Activated CD4-positive, alpha-beta memory T cell treated with anti-CD3 and anti-CD28 coated beads, Interleukin-2, amount 10 ng/mL, durations not matched to agents 7 days and 5 days (primary cell): ENCODE results near the gene MMEL1. TPM values are rescaled to one million over a fixed set of nuclear protein-coding genes. Genes with fewer than 3 reads are reported as not detected.
"Not testable (repeated sequence)": the region's sequence is repeated elsewhere in the genome, so short reads cannot be mapped to it uniquely, and the experiment has no call there.

Experiments used
- CTCF ChIA-PET: fragments of 350-600 bp; sonication (Branson Sonifier 250); formaldehyde crosslinking; loops from one replicate; lab custom pipeline; 2021; ENCODE audit warnings: antibody characterized with exemption, inconsistent platforms; lab: Charles Lee
- POLR2A ChIA-PET: fragments of 350-600 bp; sonication (Branson Sonifier 250); formaldehyde crosslinking; loops from one replicate; lab custom pipeline; 2021; ENCODE audit warnings: antibody characterized with exemption; lab: Charles Lee
- DNase-seq: peaks from one replicate; pipeline ENCODE4 v3.0.0-alpha.2; 2020
- H3K27ac Mint-ChIP-seq: one replicate; pipeline ENCODE4 v1.8.0; 2021; ENCODE audit warnings: mild to moderate bottlenecking, mixed read lengths
- H3K27me3 Mint-ChIP-seq: one replicate; pipeline ENCODE4 v1.8.0; 2021; ENCODE audit warnings: mixed read lengths
- H3K36me3 Mint-ChIP-seq: one replicate; pipeline ENCODE4 v1.8.0; 2021; ENCODE audit warnings: low read depth, mixed read lengths
- H3K4me1 Mint-ChIP-seq: one replicate; pipeline ENCODE4 v1.8.0; 2021; ENCODE audit warnings: mixed read lengths
- H3K4me3 Mint-ChIP-seq: one replicate; pipeline ENCODE4 v1.8.0; 2021; ENCODE audit warnings: mild to moderate bottlenecking, mixed read lengths
- H3K9me3 Mint-ChIP-seq: one replicate; pipeline ENCODE4 v1.8.0; 2021; ENCODE audit warnings: mixed read lengths
- total RNA-seq, 2 experiments: library from RNA; stranded (reverse); gene quantifications; one replicate each; pipeline ENCODE4 v1.2.3, GENCODE V29; 2021

Gene MMEL1
- total RNA-seq, 2 experiments from 2014 or later = 1.0 to 1.5 TPM

GRCh38 chr1:2629627-2630497 lies 3.0 kb downstream of the MMEL1 start:
- H3K27ac Mint-ChIP-seq = no peak overlapping the region
- ChIA-PET POLR2A (no interaction called here), CTCF (no interaction called here)
- no peak overlapping the region for H3K4me3 Mint-ChIP-seq
- DNase-seq = no peak
- H3K4me1 Mint-ChIP-seq = no peaks in the 10 kb centered on the region
- peaks cover 40% of the 10 kb centered on the region for H3K27me3 Mint-ChIP-seq
- H3K9me3 Mint-ChIP-seq = peaks cover 7% of the 10 kb centered on the region
- H3K36me3 Mint-ChIP-seq = peaks cover 8% of the 10 kb centered on the region

GRCh38 chr1:2628933-2629626 lies 3.7 kb downstream of the MMEL1 start:
- Mint-ChIP-seq H3K27ac (no peak overlapping the region), H3K4me3 (no peak overlapping the region), H3K4me1 (no peaks in the 10 kb centered on the region), H3K9me3 (peaks cover 7% of the 10 kb centered on the region), H3K27me3 (peaks cover 40% of the 10 kb centered on the region), H3K36me3 (peaks cover 8% of the 10 kb centered on the region)
- ChIA-PET POLR2A (no interaction called here), CTCF (no interaction called here)
- DNase-seq = no peak

- Mint-ChIP-seq H3K4me3 (no peak overlapping the region), H3K36me3 (peaks cover 8% of the 10 kb centered on the region), H3K9me3 (peaks cover 7% of the 10 kb centered on the region), H3K27me3 (peaks cover 40% of the 10 kb centered on the region), H3K27ac (no peak overlapping the region), H3K4me1 (no peaks in the 10 kb centered on the region)
- ChIA-PET POLR2A (no interaction called here), CTCF (no interaction called here)
- DNase-seq = no peak
Observed at GRCh38 chr1:2628191-2628932, 4.5 kb downstream of the MMEL1 start.

GRCh38 chr1:2627746-2628145 lies 5.1 kb downstream of the MMEL1 start:
- ChIA-PET CTCF (no interaction called here), POLR2A (no interaction called here)
- no peaks in the 10 kb centered on the region for H3K4me1 Mint-ChIP-seq
- DNase-seq = no peak
- H3K4me3 Mint-ChIP-seq = no peak overlapping the region
- H3K27me3 Mint-ChIP-seq = peaks cover 40% of the 10 kb centered on the region
- H3K9me3 Mint-ChIP-seq = peaks cover 7% of the 10 kb centered on the region
- no peak overlapping the region for H3K27ac Mint-ChIP-seq
- H3K36me3 Mint-ChIP-seq = peaks cover 8% of the 10 kb centered on the region

- CTCF ChIA-PET, DNase-seq, H3K4me3 Mint-ChIP-seq, H3K27ac Mint-ChIP-seq, POLR2A ChIA-PET, H3K4me1 Mint-ChIP-seq, H3K9me3 Mint-ChIP-seq, H3K36me3 Mint-ChIP-seq: not testable (repeated sequence)
- H3K27me3 Mint-ChIP-seq = peaks cover 36% of the 10 kb centered on the region
Observed at GRCh38 chr1:2625748-2626147, 7.1 kb downstream of the MMEL1 start.

- H3K27me3 Mint-ChIP-seq = peaks cover 33% of the 10 kb centered on the region
- no peak overlapping the region for H3K27ac Mint-ChIP-seq
- ChIA-PET POLR2A (no interaction called here), CTCF (no interaction called here)
- H3K36me3 Mint-ChIP-seq = peaks cover 2% of the 10 kb centered on the region
- no peak overlapping the region for H3K4me3 Mint-ChIP-seq
- peaks cover 2% of the 10 kb centered on the region for H3K9me3 Mint-ChIP-seq
- DNase-seq = no peak
- H3K4me1 Mint-ChIP-seq = no peaks in the 10 kb centered on the region
Observed at GRCh38 chr1:2625311-2625710, 7.5 kb downstream of the MMEL1 start.

- Mint-ChIP-seq H3K27me3 (peaks cover 32% of the 10 kb centered on the region), H3K4me1 (no peaks in the 10 kb centered on the region), H3K27ac (no peak overlapping the region), H3K9me3 (no peaks in the 10 kb centered on the region), H3K36me3 (no peaks in the 10 kb centered on the region), H3K4me3 (no peak overlapping the region)
- POLR2A ChIA-PET = no interaction called here
- no peak for DNase-seq
- CTCF ChIA-PET = no interaction called here
Observed at GRCh38 chr1:2624735-2625300, 8.0 kb downstream of the MMEL1 start.

- no peak overlapping the region for H3K4me3 Mint-ChIP-seq
- ChIA-PET CTCF (no interaction called here), POLR2A (no interaction called here)
- H3K27me3 Mint-ChIP-seq = peaks cover 31% of the 10 kb centered on the region
- no peaks in the 10 kb centered on the region for H3K9me3 Mint-ChIP-seq
- no peaks in the 10 kb centered on the region for H3K4me1 Mint-ChIP-seq
- H3K27ac Mint-ChIP-seq = no peak overlapping the region
- H3K36me3 Mint-ChIP-seq = no peaks in the 10 kb centered on the region
- no peak for DNase-seq
Observed at GRCh38 chr1:2623571-2624337, 9.1 kb downstream of the MMEL1 start.

- Mint-ChIP-seq H3K9me3 (peaks cover 21% of the 10 kb centered on the region), H3K4me1 (peaks cover 4% of the 10 kb centered on the region), H3K27me3 (peaks cover 14% of the 10 kb centered on the region), H3K27ac (no peak overlapping the region), H3K4me3 (no peak overlapping the region), H3K36me3 (peaks cover 4% of the 10 kb centered on the region)
- ChIA-PET POLR2A (no interaction called here), CTCF (no interaction called here)
- no peak for DNase-seq
Observed at GRCh38 chr1:2617971-2618470, 14.8 kb downstream of the MMEL1 start.

GRCh38 chr1:2614145-2614544 lies 18.7 kb downstream of the MMEL1 start:
- Mint-ChIP-seq H3K27ac (no peak overlapping the region), H3K27me3 (peaks cover 7% of the 10 kb centered on the region), H3K4me3 (no peak overlapping the region), H3K36me3 (peaks cover 4% of the 10 kb centered on the region), H3K9me3 (peaks cover 21% of the 10 kb centered on the region), H3K4me1 (peaks cover 4% of the 10 kb centered on the region)
- ChIA-PET CTCF (no interaction called here), POLR2A (no interaction called here)
- DNase-seq = no peak

- CTCF ChIA-PET = no interaction called here
- Mint-ChIP-seq H3K27me3 (peaks cover 3% of the 10 kb centered on the region), H3K36me3 (peaks cover 4% of the 10 kb centered on the region), H3K27ac (no peak overlapping the region), H3K4me1 (peaks cover 4% of the 10 kb centered on the region), H3K9me3 (peaks cover 24% of the 10 kb centered on the region), H3K4me3 (no peak overlapping the region)
- DNase-seq = no peak
- POLR2A ChIA-PET = no interaction called here
Observed at GRCh38 chr1:2612591-2613365, 20.0 kb downstream of the MMEL1 start.
